Measurements from ENCODE around the gene VEGFC. TPM values are rescaled to one million over a fixed set of nuclear protein-coding genes. Genes with fewer than 3 reads are reported as not detected.

VEGFC gene, protein sequence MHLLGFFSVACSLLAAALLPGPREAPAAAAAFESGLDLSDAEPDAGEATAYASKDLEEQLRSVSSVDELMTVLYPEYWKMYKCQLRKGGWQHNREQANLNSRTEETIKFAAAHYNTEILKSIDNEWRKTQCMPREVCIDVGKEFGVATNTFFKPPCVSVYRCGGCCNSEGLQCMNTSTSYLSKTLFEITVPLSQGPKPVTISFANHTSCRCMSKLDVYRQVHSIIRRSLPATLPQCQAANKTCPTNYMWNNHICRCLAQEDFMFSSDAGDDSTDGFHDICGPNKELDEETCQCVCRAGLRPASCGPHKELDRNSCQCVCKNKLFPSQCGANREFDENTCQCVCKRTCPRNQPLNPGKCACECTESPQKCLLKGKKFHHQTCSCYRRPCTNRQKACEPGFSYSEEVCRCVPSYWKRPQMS
- 5.0 and 6.2 TPM in 2 replicates for total RNA-seq

DNA sequence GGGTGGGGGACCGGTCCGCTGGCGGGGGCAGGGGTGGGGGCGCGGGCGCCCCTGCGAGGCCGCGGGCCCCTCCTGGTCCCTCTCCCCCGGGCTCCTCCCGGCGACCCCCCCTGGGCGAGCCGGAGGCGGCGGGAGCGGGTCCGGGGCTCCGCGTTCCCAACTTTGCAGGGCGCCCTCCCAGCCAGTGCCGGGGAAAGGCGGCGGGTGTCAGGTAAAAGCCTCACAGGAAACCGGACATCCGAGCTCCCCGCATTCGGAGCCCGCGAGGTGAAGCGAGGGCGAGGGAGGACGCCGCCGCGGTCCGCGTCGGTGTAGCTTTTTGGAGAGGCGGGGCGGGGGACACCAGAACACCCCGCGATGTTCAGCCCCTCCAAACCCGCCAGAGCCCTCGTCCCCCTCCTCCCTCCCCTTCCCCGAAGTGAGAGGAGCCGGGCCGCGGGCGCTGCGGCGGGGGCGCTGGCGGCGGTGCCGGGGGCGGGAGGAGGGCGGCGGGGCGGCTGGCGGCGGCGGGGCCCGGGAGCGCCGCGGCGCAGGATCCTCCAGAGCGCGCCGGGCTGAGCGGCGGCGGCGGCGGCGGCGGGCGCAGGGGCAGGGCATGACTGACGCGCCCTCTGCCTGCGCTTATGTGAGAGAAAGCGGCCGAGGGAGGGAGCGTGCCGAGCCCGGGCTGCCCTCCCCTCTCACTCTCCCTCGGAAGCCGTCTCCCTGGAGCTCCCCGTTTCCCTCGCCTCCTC, at the start of gene VEGFC:
TSS of gene VEGFC (minus strand) at position 597 of the 734 bp plus-strand sequence. CDS start 611 bp downstream, outside the sequence.
- DNase-seq (ENCODE audit: low read depth), result no peak
- Histone ChIP-seq H3K36me3 (ENCODE audit: control insufficient read depth, insufficient read depth, low read length) (no peaks in the 10 kb centered on the region), H3K4me3 (ENCODE audit: low read depth, low read length) (peak within 1 kb of the TSS; percentile 81), H3K27me3 (ENCODE audit: control insufficient read depth, insufficient read depth, low read length) (no peaks in the 10 kb centered on the region)
- TF ChIP-seq CTCF (IDR thresholded peaks at IDR 0.05; ENCODE audit: insufficient read depth, low read length, poor library complexity, severe bottlenecking), result no peak

DNA sequence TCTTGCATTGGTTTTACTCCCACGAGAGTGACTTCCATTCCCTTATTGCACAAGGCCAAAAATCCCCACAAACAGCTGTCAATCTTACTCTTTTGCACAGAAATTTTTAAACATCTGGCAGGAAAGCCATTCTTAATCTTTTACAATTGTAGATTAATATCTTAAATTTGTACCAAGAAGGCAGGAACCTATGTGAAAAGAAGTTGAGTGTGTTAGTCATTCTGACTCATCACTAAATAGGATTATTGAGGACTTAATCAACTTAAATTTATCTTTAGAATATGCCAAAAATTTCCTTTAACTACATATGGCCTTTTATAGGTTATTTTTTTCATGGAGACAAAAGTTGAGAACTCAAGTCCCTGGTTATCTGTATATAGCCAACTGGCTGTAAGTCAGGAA, 49.0 kb upstream of the VEGFC start:
- Histone ChIP-seq H3K36me3 (ENCODE audit: control insufficient read depth, insufficient read depth, low read length) (no peaks in the 10 kb centered on the region), H3K4me3 (ENCODE audit: low read depth, low read length) (no peak overlapping the region), H3K27me3 (ENCODE audit: control insufficient read depth, insufficient read depth, low read length) (no peaks in the 10 kb centered on the region)
- peak; percentile 16 for DNase-seq (ENCODE audit: low read depth)
- no peak for TF ChIP-seq CTCF (IDR thresholded peaks at IDR 0.05; ENCODE audit: insufficient read depth, low read length, poor library complexity, severe bottlenecking)

DNA sequence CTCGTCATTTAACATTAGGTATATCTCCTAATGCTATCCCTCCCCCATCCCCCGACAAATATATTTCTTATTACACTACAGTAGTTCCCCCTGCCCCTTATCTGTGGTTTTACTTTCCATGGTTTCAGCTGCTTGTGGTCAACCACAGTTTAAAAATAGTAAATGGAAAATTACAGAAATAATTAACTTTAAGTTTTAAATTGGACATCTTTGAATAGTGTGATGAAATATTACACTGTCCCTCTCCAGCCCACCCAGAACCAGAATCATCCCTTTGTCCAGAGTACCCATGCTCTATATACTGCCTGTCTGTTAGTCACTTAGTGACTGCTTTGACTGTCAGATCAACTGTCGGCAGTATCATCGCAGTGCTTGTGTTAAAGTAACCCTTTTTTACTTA, 47.4 kb upstream of the VEGFC start:
- no peaks in the 10 kb centered on the region for H3K27me3 ChIP-seq (ENCODE audit: control insufficient read depth, insufficient read depth, low read length)
- no peak overlapping the region for H3K4me3 ChIP-seq (ENCODE audit: low read depth, low read length)
- H3K36me3 ChIP-seq (ENCODE audit: control insufficient read depth, insufficient read depth, low read length), result no peaks in the 10 kb centered on the region
- TF ChIP-seq CTCF (IDR thresholded peaks at IDR 0.05; ENCODE audit: insufficient read depth, low read length, poor library complexity, severe bottlenecking), result no peak
- DNase-seq (ENCODE audit: low read depth), result peak; percentile 10

- H3K36me3 ChIP-seq (ENCODE audit: control insufficient read depth, insufficient read depth, low read length), result no peaks in the 10 kb centered on the region
- TF ChIP-seq CTCF (IDR thresholded peaks at IDR 0.05; ENCODE audit: insufficient read depth, low read length, poor library complexity, severe bottlenecking), result no peak
- no peaks in the 10 kb centered on the region for H3K27me3 ChIP-seq (ENCODE audit: control insufficient read depth, insufficient read depth, low read length)
- H3K4me3 ChIP-seq (ENCODE audit: low read depth, low read length), result no peak overlapping the region
- no peak for DNase-seq (ENCODE audit: low read depth)
Measured at GRCh38 chr4:176839656-176840055, 46.9 kb upstream of the VEGFC start.

- H3K4me3 ChIP-seq (ENCODE audit: low read depth, low read length), result no peak overlapping the region
Measured at GRCh38 chr4:176838601-176839433, 46.1 kb upstream of the VEGFC start.

More at GRCh38 chr4:176838601-176839433, 46.1 kb upstream of the VEGFC start:
- no peak for TF ChIP-seq CTCF (IDR thresholded peaks at IDR 0.05; ENCODE audit: insufficient read depth, low read length, poor library complexity, severe bottlenecking)
- Histone ChIP-seq H3K27me3 (ENCODE audit: control insufficient read depth, insufficient read depth, low read length) (no peaks in the 10 kb centered on the region), H3K36me3 (ENCODE audit: control insufficient read depth, insufficient read depth, low read length) (no peaks in the 10 kb centered on the region)
- DNase-seq (ENCODE audit: low read depth), result peak; percentile 43

Data from kidney epithelial cell (primary cell).